ENCODE measurements around the gene RMC1.

- TF ChIP-seq SIN3A (IDR thresholded peaks at IDR 0.05; ENCODE audit: borderline replicate concordance, insufficient read depth, low read length) (no peak), POLR2AphosphoS5 (IDR thresholded peaks at IDR 0.05; ENCODE audit: low read depth, low read length) (no peak)
These were observed 45.4 kb downstream of the RMC1 start for GRCh38 chr18:23548719-23549118.
